22Rv1 (cell line): ENCODE results near the gene PRDM12.

Experiments
- H3K27ac ChIP-seq: fragments of 450-650 bp; 2 replicates; pipeline ENCODE4 v1.5.1; 2017
- ZFX ChIP-seq: fragments of 450-650 bp; IDR thresholded peaks from 2 replicates; pipeline ENCODE4 v1.6.1; 2017; ENCODE audit warnings: antibody characterized with exemption, borderline replicate concordance
- TF ChIP-seq, protein P1 (sequence below): fragments of 450-650 bp; IDR thresholded peaks from 2 replicates; pipeline ENCODE4 v1.5.1; 2017; ENCODE audit warnings: mild to moderate bottlenecking

Gene PRDM12

DNA sequence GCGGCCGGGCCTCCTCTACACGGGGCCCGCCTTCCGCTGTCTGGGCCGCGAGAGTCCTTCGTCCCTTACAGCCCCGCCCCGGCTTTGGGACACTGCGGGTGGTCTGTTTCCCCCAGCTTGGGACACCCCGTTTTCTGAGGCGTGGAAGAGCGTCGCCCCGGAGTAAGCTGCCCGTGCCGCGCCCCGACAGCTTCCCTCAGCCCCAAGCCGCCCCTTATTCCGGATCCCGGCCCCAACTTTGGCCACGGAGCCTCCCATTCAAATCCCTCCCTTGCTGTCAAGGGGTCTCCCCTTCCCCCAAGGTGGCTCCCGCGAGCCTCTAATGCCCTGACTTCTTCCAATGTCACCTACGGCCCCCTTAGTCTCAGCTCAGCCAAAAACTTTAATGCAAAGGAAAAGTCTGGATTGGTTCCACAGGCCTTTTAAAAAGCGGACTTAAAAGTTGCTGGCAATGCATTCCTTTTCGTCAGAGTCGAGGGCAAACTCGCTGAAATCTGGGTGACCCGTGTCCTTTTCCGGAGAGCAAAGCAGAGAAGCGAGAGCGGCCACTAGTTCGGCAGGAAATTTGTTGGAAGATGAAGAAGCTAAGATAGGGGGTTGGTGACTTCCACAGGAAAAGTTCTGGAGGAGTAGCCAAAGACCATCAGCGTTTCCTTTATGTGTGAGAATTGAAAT lies 49.0 kb downstream of the PRDM12 start:
- TF ChIP-seq, protein P1, sequence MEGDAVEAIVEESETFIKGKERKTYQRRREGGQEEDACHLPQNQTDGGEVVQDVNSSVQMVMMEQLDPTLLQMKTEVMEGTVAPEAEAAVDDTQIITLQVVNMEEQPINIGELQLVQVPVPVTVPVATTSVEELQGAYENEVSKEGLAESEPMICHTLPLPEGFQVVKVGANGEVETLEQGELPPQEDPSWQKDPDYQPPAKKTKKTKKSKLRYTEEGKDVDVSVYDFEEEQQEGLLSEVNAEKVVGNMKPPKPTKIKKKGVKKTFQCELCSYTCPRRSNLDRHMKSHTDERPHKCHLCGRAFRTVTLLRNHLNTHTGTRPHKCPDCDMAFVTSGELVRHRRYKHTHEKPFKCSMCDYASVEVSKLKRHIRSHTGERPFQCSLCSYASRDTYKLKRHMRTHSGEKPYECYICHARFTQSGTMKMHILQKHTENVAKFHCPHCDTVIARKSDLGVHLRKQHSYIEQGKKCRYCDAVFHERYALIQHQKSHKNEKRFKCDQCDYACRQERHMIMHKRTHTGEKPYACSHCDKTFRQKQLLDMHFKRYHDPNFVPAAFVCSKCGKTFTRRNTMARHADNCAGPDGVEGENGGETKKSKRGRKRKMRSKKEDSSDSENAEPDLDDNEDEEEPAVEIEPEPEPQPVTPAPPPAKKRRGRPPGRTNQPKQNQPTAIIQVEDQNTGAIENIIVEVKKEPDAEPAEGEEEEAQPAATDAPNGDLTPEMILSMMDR, result no peak
- TF ChIP-seq ZFX, result no peak
- peak overlapping the region; percentile 95 for H3K27ac ChIP-seq

DNA sequence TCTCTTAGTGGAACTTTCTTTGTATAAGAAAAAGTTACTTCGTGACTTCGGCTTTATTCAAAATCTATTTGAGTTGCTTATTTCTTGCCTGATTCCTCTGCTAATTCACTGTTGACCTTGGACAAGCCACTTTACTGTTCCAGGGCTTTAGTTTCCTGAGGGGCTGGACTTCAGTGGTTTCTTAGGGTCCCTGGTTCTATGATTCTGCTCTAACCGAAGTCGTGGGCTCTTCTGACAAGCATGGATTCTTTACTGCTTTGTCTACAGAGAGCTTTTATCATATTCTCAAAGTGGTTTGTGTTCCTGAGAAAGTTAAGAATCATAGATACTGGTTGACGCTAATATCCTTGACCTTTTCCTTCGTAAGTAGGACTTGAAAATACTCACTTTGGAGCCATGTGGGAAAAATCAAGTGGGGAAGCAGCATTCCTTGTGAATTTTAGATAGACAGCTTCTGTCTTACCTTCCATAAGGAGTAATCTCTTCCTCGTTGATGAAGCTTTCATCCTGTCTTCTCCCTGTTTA lies 50.3 kb downstream of the PRDM12 start:
- TF ChIP-seq, protein P1, result no peak
- TF ChIP-seq ZFX, result no peak
- H3K27ac ChIP-seq, result no peak overlapping the region

DNA sequence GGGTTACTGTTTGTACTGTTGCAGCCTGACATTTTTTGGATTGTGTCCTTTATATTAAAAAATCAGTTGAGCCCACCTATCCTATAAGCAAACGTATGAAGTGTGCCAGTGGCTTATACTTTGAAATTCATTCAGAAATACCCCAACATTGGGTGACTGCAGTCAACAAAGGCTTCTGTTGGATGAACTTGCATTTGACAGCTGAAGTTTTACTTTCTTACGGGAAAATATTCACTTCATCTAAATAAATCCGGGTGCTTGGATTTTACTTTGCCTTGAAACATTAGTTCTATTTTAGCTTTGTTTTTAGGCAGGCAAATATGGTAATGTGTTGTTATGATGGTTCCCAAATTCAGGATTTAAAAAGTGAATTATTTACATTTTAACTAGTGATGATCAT lies 50.9 kb downstream of the PRDM12 start:
- TF ChIP-seq, protein P1, result no peak
- no peak for TF ChIP-seq ZFX
- H3K27ac ChIP-seq, result no peak overlapping the region

DNA sequence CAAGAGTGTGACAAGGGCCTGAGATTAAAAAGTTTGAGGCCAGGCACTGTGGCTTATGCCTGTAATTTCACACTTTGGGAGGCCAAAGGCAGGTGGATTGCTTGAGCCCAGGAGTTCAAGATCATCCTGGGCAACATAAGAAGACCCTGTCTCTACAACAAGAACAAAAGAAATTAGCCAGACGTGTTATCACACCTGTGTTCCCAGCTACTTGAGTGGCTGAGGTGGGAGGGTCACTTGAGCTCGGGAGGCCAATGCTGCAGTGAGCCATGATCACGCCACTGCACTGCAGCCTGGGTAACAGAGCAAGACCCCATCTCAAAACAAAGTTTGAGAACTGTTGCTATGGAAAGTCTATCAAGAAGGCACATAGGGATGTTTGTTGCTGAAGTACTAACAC lies 54.2 kb downstream of the PRDM12 start:
- TF ChIP-seq, protein P1, result no peak
- no peak for TF ChIP-seq ZFX
- H3K27ac ChIP-seq, result no peak overlapping the region

DNA sequence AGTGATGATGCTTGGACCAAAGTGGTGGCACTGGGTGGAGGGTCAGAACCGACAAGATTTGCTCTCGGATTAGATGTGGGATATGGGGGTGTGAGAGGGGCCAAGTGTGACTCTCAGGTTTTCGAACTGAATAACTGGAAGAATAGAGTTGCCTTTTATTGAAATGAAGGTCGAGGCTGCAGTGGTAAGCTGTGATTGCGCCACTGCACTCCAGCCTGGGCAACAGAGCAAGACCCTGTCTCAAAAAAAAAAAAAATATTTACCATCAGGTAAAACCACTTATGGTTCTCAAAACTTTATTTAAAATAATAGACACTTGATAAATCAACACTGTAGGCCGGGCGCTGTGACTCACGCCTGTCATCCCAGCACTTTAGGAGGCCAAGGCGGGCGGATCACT lies 56.4 kb downstream of the PRDM12 start:
- TF ChIP-seq ZFX, result no peak
- TF ChIP-seq, protein P1, result no peak
- no peak overlapping the region for H3K27ac ChIP-seq

DNA sequence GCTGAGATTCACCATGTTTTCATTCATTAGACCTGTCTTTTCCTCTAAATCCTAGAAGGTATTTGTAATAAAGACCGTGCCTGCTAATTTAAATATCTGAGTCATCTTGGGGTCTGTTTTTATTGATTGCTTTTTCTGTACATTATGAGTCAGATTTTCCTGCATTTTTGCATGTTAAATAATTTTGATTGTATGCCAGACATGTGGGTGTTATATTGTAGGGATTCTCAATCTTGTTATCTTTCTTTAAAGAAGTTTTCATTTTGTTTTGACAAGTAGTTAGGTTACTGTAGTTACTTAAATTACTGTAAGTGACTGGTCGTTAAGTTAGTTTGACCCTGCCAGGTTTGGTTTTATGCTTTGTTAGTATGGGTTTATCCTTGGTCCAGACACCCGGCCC lies 64.3 kb downstream of the PRDM12 start:
- no peak overlapping the region for H3K27ac ChIP-seq
- TF ChIP-seq, protein P1, result no peak
- TF ChIP-seq ZFX, result no peak

DNA sequence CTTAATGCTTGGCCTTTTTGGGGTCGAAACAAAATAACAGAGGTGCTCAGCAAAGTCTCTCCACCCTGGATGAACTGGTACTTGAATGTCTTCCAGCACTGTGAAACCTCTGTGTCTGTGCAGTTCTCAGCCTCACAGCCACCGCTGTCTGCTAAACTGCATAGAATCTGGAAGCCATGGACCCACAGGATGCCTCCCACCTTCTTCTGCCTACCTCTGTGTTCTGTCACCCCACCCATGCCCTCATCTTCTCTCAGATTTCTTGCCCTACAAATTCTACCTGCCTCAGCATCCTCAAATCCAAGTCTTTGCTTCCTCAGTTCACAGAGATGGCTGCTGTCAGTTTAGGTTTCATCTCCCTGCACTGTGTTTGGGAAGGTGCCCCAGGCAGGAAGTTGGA lies 64.8 kb downstream of the PRDM12 start:
- H3K27ac ChIP-seq, result no peak overlapping the region
- TF ChIP-seq ZFX, result no peak
- TF ChIP-seq, protein P1, result no peak
